Pancreas (tissue), 10 donors: ENCODE data around the gene SLC45A3. TPM values are rescaled to one million over a fixed set of nuclear protein-coding genes. Genes with fewer than 3 reads are reported as not detected.

Source experiments
- ATAC-seq, 4 donors: fragments of 200-7000 bp; cut with Tn5 transposase; one replicate each; pipeline versions ENCODE4 v1.8.0 to v1.9.1; 2020; ENCODE audit warnings: mild to moderate bottlenecking in 4 of 4, moderate library complexity in 4 of 4
- DNase-seq, 6 donors: peaks; one replicate each; pipeline ENCODE4 v3.0.0-alpha.2; 2020
- FAIRE-seq: peaks from 2 replicates; lab custom pipeline; 2012; peaks lifted over from hg19 to GRCh38; lab: Jason Lieb, UNC
- H3K27ac ChIP-seq, 4 donors: fragments of 200-600 bp; sonication (generic); 1 replicate in 3 of 4; 2 replicates in 1 of 4; pipeline versions ENCODE4 v1.5.0 to v1.8.0; 2020
- H3K27me3 ChIP-seq, 4 donors: fragments of 200-600 bp; one replicate each; pipeline ENCODE4 v1.8.0; 2021
- H3K36me3 ChIP-seq, 3 donors: fragments of 200-600 bp; sonication (generic) in 1 of 3; one replicate each; pipeline versions ENCODE4 v1.5.0 to v1.8.0; 2020 to 2021
- H3K4me1 ChIP-seq, 3 donors: fragments of 200-600 bp; one replicate each; pipeline ENCODE4 v1.8.0; 2021
- H3K4me3 ChIP-seq, 4 donors: fragments of 200-600 bp; sonication (generic) in 2 of 4; one replicate each; pipeline versions ENCODE4 v1.5.0 to v1.8.0; 2020 to 2021
- H3K9me3 ChIP-seq, 4 donors: fragments of 200-600 bp; one replicate each; pipeline ENCODE4 v1.8.0; 2021
- CTCF ChIP-seq, 4 donors: fragments of 200-600 bp; sonication (generic) in 3 of 4; IDR thresholded peaks; one replicate each; pipeline versions ENCODE4 v1.5.0 to v1.8.0; 2021; ENCODE audit warnings: antibody characterized with exemption in 4 of 4
- WGBS, 2 donors: extraction: QIAGEN DNeasy Blood & Tissue Kit; methylation state at CpG; one replicate each; pipeline ENCODE4 v1.1.7; 2013; 5-methylcytosine and 5-hydroxymethylcytosine counted together
- intact Hi-C, 3 donors: fragments of 100-400 bp; cut with DNase I; formaldehyde crosslinking; loops; one replicate each; pipeline versions ENCODE4 v1.11.1 to v1.14.2; 2022
- polyA plus RNA-seq, 2 donors: library from polyadenylated mRNA; stranded (reverse); fragments of 200-250 nt; gene quantifications; one replicate each; pipeline ENCODE4 v1.2.3, GENCODE V29; 2013
- total RNA-seq, 6 donors: library from RNA; stranded (reverse); fragmentation: NEBNext Ultra II Directional in 4 of 6; extraction: Animal tissue kit (Norgen Biotek cat#: 25700) in 4 of 6; gene quantifications; one replicate each; pipeline versions ENCODE4 v1.2.1 to v1.2.4, GENCODE V29; 2021 to 2023
- donor health status: healthy with polysubstance abuse.
- donor health status: DM: no; HTN: no; CAD: no; lungs with moderate emphysema.
- donor health status: DM: no; HTN: no; CAD: no.
- donor health status: control.
- donor health status: control.
- donor health status: Bipolar disorder and iron deficiency.
- donor health status: DM: yes; HTN: yes; CAD: no.
- donor health status: DM: no; HTN: no; CAD: no.
- donor health status: DM: no; HTN: no; CAD: no.
- donor health status: DM: yes; HTN: yes; CAD: no.

SLC45A3 gene
- total and polyA plus RNA-seq, 8 donors = 0.28 to 4.7 (median 1.3) TPM

GRCh38 chr1:205619376-205619775 lies 60.9 kb downstream of the SLC45A3 start:
- ATAC-seq (peak in 3 of 4 donors; percentile 36 to 41 (median 40)), DNase-seq (no peak), FAIRE-seq (no peak)
- Histone ChIP-seq H3K27me3 (no peaks in the 10 kb centered on the region), H3K9me3 (no peaks in the 10 kb centered on the region), H3K4me3 (no peak overlapping the region), H3K36me3 (peaks cover 0 to 20% (median 3%) of the 10 kb centered on the region in 3 donors), H3K27ac (peak overlapping the region in 3 of 4 donors; percentile 25 to 82 (median 67)), H3K4me1 (peaks cover 5 to 19% (median 8%) of the 10 kb centered on the region in 3 donors)
- TF ChIP-seq CTCF (IDR thresholded peaks at IDR 0.05) = no peak
- intact Hi-C loops = no loop called here
- WGBS, 2 donors = 9 to 20% methylated on average over 3 of the region's 3 CpGs

- ATAC-seq (peak; percentile 74 to 84 (median 80)), DNase-seq (no peak), FAIRE-seq (no peak)
- Histone ChIP-seq H3K4me3 (peak overlapping the region in 1 of 4 donors; percentile 12), H3K9me3 (no peaks in the 10 kb centered on the region), H3K27ac (peak overlapping the region in 3 of 4 donors; percentile 43 to 82 (median 67)), H3K27me3 (no peaks in the 10 kb centered on the region), H3K36me3 (peaks cover 0 to 10% (median 4%) of the 10 kb centered on the region in 3 donors), H3K4me1 (peaks cover 5 to 21% (median 9%) of the 10 kb centered on the region in 3 donors)
- WGBS, 2 donors = 38 to 61% methylated on average over 1 of the region's 1 CpG
- intact Hi-C loops = no loop called here
- no peak for TF ChIP-seq CTCF (IDR thresholded peaks at IDR 0.05)
These were observed 63.6 kb downstream of the SLC45A3 start for GRCh38 chr1:205616563-205617293.

GRCh38 chr1:205615789-205616188 lies 64.5 kb downstream of the SLC45A3 start:
- H3K27me3 ChIP-seq = no peaks in the 10 kb centered on the region
- H3K27ac ChIP-seq = peak overlapping the region in 3 of 4 donors; percentile 43 to 82 (median 67)
- peak overlapping the region in 1 of 4 donors; percentile 12 for H3K4me3 ChIP-seq
- FAIRE-seq (no peak), ATAC-seq (no peak), DNase-seq (no peak)
- TF ChIP-seq CTCF (IDR thresholded peaks at IDR 0.05) = no peak
- peaks cover 5 to 25% (median 12%) of the 10 kb centered on the region in 3 donors for H3K4me1 ChIP-seq
- H3K9me3 ChIP-seq = no peaks in the 10 kb centered on the region
- intact Hi-C loops = no loop called here
- WGBS, 2 donors = 45 to 63% methylated on average over 1 of the region's 1 CpG
- H3K36me3 ChIP-seq = peaks cover 0 to 5% (median 4%) of the 10 kb centered on the region in 3 donors

- no peak for DNase-seq
- H3K4me3 ChIP-seq = no peak overlapping the region
- peak overlapping the region in 2 of 4 donors; percentile 67 to 82 for H3K27ac ChIP-seq
- intact Hi-C loops = no loop called here
- H3K9me3 ChIP-seq = no peaks in the 10 kb centered on the region
- H3K4me1 ChIP-seq = peaks cover 5 to 20% (median 7%) of the 10 kb centered on the region in 3 donors
- no peak for FAIRE-seq
- H3K27me3 ChIP-seq = no peaks in the 10 kb centered on the region
- H3K36me3 ChIP-seq = peaks cover 0 to 5% (median 4%) of the 10 kb centered on the region in 3 donors
- ATAC-seq = no peak
- no peak for TF ChIP-seq CTCF (IDR thresholded peaks at IDR 0.05)
- WGBS, 2 donors = 71 to 75% methylated on average over 2 of the region's 2 CpGs
These were observed 66.4 kb downstream of the SLC45A3 start for GRCh38 chr1:205613854-205614412.
